Mucosa of stomach (tissue), 1 donor: ENCODE measurements around the gene ARAP1.
"Not testable (repeated sequence)": the region's sequence is repeated elsewhere in the genome, so short reads cannot be mapped to it uniquely, and the experiment has no call there.

ENCODE experiments used
- H3K27me3 ChIP-seq: one replicate; pipeline ENCODE4 v1.7.0; 2013; ENCODE audit warnings: mild to moderate bottlenecking, low read length; ENCODE audit not compliant: control insufficient read depth, insufficient read depth
- H3K36me3 ChIP-seq: one replicate; pipeline ENCODE4 v1.7.0; 2013; ENCODE audit warnings: low read length; ENCODE audit not compliant: control insufficient read depth, insufficient read depth
- H3K4me1 ChIP-seq: one replicate; pipeline ENCODE4 v1.7.0; 2013; ENCODE audit warnings: mild to moderate bottlenecking, low read length; ENCODE audit not compliant: control insufficient read depth, insufficient read depth
- H3K4me3 ChIP-seq: one replicate; pipeline ENCODE4 v1.7.0; 2013; ENCODE audit warnings: low read length
- H3K9ac ChIP-seq: one replicate; pipeline ENCODE4 v1.7.0; 2013; ENCODE audit warnings: mild to moderate bottlenecking, low read length, moderate library complexity
- H3K9me3 ChIP-seq: one replicate; pipeline ENCODE4 v1.7.0; 2013; ENCODE audit warnings: mild to moderate bottlenecking, low read length, moderate library complexity; ENCODE audit not compliant: control insufficient read depth
- donor health status: Pancreatic carcinoma.

Gene ARAP1

DNA sequence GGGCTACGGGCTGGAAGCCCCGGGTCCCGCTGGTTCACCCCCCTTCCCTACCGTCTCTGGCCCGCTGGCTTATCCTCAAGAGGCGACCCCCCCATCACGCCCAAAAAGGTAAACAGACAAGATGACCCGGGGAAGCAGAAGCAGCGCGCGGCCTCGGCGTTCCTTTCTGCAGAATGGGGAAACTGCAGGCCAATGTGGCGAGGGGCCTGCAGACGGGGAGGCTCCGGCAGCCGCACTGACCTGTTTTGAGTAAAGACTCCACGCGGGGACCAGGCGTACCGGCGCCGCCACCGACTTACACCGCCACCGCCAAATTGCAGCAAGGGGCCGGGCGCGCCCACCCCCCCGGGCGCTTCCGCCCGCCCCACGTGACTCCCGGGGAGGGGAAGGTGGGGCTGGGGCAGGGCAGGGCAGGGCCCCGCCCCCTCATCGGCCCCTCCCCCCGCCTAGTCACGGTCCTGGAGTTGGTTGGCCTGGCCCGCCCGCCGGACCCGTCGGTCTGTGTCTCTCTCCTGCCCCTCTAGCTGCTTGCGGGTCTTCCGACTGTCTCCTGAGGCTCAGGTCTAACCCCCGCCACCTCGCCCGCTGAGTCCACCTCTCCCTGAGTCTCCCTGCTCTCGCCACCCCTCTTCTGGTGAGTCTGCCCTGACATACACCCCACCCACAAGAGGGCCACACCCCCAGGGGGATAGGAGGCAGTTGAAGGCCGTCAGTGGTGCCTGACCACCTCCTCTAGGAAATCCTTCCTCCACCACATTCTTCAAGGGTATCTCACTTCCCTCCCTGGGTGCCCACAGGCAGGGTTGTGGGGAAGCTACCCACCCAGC lies at the start of gene ARAP1:
TSS of gene ARAP1 (minus strand) at position 321 of the 827 bp plus-strand sequence. CDS start 25,280 bp downstream, outside the sequence.
- H3K36me3 ChIP-seq, result peaks cover 6% of the 10 kb centered on the region
- peaks cover 29% of the 10 kb centered on the region for H3K4me1 ChIP-seq
- H3K27me3 ChIP-seq, result no peaks in the 10 kb centered on the region
- no peaks in the 10 kb centered on the region for H3K9me3 ChIP-seq
- H3K9ac ChIP-seq, result peak within 1 kb of the TSS; percentile 52
- H3K4me3 ChIP-seq, result peak within 1 kb of the TSS; percentile 46

- Histone ChIP-seq H3K9ac (no peak overlapping the region), H3K4me3 (no peak overlapping the region), H3K9me3 (no peaks in the 10 kb centered on the region), H3K4me1 (no peaks in the 10 kb centered on the region), H3K27me3 (no peaks in the 10 kb centered on the region), H3K36me3 (no peaks in the 10 kb centered on the region)
These were observed 47.2 kb upstream of the ARAP1 start for GRCh38 chr11:72799441-72799840.

GRCh38 chr11:72798361-72798760 lies 46.2 kb upstream of the ARAP1 start:
- Histone ChIP-seq H3K9ac (no peak overlapping the region), H3K36me3 (no peaks in the 10 kb centered on the region), H3K4me3 (no peak overlapping the region), H3K4me1 (peaks cover under 1% of the 10 kb centered on the region), H3K27me3 (no peaks in the 10 kb centered on the region), H3K9me3 (no peaks in the 10 kb centered on the region)

- Histone ChIP-seq H3K27me3 (no peaks in the 10 kb centered on the region), H3K4me1 (peaks cover 35% of the 10 kb centered on the region), H3K9ac (peak within 1 kb of the TSS; percentile 61), H3K4me3 (peak within 1 kb of the TSS; percentile 84), H3K36me3 (no peaks in the 10 kb centered on the region), H3K9me3 (no peaks in the 10 kb centered on the region)
These were observed 41.5 kb upstream of the ARAP1 start, which contains the start of gene STARD10 for GRCh38 chr11:72793425-72794367. Gene STARD10 (minus strand): TSS chr11:72794047. CDS start chr11:72781181, 12,866 bp downstream.

DNA sequence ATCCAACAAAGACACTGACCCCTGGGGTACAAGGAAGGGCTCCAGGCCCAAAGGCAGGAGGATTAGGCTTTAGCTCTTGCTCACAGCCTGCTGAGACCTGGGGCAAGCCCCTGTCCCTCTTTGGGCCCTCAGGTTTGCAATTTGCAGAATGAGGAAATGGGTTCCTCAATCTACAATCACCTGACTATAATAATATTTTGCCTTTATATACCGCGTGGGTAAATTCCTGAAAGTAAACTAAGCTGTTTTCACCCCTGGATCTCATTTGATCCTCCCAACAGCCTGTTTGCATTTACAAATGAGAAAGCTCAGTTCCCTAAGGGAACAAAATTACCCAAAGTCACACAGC lies 40.8 kb upstream of the ARAP1 start:
- Histone ChIP-seq H3K9me3 (no peaks in the 10 kb centered on the region), H3K4me3 (no peak overlapping the region), H3K9ac (no peak overlapping the region), H3K27me3 (no peaks in the 10 kb centered on the region), H3K36me3 (no peaks in the 10 kb centered on the region), H3K4me1 (peaks cover 41% of the 10 kb centered on the region)

DNA sequence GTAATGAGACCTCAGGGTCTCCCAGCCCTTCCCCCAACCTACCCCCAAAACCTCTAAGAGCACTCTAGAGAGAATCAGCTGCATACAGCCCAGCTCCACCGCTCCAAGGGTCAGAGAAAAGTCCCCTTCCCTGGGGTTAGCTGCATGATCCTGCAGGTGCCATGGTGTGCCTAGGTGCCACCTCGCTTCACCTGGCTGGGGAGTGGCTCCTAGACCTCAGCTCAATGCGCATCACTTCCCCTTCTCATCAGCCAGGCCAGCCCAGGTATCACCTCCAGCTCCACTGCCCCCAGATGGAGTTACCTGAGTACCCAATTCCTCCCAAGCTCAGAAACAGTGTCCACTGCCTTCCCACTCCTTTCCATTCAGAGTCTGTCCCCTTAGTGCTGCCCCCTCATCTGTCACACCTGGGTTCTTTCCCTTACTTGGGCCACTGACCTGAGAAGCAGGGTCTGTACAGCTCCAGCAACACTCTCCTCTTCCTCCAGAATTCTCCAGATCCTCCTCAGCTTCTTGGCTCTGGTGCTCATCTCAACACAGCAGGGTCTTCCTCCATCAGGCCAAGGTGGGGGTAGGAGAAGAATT lies 40.3 kb upstream of the ARAP1 start:
- H3K4me1 ChIP-seq, result peaks cover 46% of the 10 kb centered on the region
- no peaks in the 10 kb centered on the region for H3K36me3 ChIP-seq
- no peak overlapping the region for H3K4me3 ChIP-seq
- H3K9me3 ChIP-seq, result no peaks in the 10 kb centered on the region
- H3K9ac ChIP-seq, result no peak overlapping the region
- no peaks in the 10 kb centered on the region for H3K27me3 ChIP-seq

DNA sequence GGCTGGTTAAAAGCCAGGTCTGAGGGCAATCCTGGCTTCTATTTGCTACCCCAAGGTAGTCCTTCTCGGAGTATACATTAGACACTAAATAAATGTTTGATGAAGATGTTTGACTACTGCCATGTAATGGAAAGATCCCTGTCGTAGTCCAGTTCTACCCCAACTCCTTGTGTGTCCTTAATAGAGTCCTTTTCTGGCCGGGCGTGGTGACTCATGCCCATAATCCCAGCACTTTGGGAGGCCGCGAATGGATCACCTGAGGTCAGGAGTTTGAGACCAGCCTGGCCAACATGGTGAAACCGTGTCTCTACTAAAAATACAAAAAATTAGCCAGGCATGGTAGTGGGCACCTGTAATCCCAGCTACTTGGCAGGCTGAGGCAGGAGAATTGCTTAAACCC lies 39.0 kb upstream of the ARAP1 start:
- H3K9me3 ChIP-seq, H3K36me3 ChIP-seq, H3K4me3 ChIP-seq, H3K27me3 ChIP-seq, H3K9ac ChIP-seq: not testable (repeated sequence)
- H3K4me1 ChIP-seq, result peaks cover 59% of the 10 kb centered on the region

DNA sequence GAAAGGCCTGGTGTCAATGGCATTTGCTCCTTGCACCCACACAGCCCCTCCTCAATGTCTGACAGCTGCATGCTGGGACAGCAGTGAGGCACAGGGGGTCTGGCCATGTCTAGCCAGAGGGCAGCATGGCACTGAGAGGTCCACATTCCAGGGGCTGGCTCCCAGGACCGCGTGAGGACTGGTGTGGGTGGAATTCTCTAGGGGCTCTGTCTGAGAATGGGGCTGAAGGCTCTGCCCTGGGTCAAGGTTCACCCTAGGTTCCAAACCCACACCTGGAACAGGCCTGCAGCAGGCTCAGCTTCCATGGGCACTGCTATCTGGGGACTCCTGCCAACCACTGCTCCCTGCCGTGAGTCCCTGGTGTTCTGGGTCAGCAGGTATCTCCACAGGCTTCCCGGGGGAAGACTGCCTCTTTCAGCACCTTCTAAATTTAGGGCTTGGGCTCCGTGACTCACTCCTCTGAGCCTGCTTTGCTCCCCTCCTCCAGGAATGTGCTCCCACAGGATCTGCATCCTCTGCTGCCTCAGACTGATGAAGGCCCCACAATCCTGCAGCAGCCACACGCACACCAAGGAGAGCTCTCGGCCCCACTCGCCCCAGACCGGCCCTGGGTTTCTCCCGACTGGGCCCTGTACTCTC lies 37.4 kb upstream of the ARAP1 start:
- H3K36me3 ChIP-seq, result no peaks in the 10 kb centered on the region
- peaks cover 74% of the 10 kb centered on the region for H3K4me1 ChIP-seq
- no peak overlapping the region for H3K9ac ChIP-seq
- H3K9me3 ChIP-seq, result no peaks in the 10 kb centered on the region
- no peak overlapping the region for H3K4me3 ChIP-seq
- no peaks in the 10 kb centered on the region for H3K27me3 ChIP-seq

DNA sequence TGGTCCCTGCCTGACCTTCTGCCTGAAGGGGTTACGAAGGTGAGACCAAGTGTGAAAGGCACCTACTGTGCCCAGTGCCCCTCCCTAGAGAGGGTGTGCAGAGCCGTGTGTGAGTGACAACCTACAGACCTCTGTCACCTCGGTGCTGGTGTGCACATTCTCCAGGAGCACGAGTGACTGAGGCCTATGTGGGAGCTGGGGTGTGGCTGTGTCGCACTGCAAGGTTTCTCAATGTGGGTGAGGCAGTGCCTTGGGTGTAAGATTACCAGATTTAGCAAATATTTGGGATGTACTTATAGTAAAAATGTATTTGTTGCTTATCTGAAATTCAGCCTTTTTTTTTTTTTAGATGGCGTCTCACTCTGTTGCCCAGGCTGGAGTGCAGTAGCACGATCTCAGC lies 36.0 kb upstream of the ARAP1 start:
- Histone ChIP-seq H3K36me3 (no peaks in the 10 kb centered on the region), H3K27me3 (no peaks in the 10 kb centered on the region), H3K4me1 (peaks cover 86% of the 10 kb centered on the region), H3K9me3 (no peaks in the 10 kb centered on the region), H3K4me3 (no peak overlapping the region), H3K9ac (peak overlapping the region; percentile 63)

GRCh38 chr11:72787216-72788104 lies 35.3 kb upstream of the ARAP1 start:
- Histone ChIP-seq H3K9me3 (no peaks in the 10 kb centered on the region), H3K9ac (peak overlapping the region; percentile 63), H3K27me3 (no peaks in the 10 kb centered on the region), H3K36me3 (no peaks in the 10 kb centered on the region), H3K4me3 (no peak overlapping the region), H3K4me1 (peaks cover 87% of the 10 kb centered on the region)
